ENCODE measurements around the gene MPDU1. TPM values are rescaled to one million over a fixed set of nuclear protein-coding genes. Genes with fewer than 3 reads are reported as not detected.

MPDU1 gene
- total RNA-seq, 2 experiments from 2014 or later, result 50.9 to 51.4 TPM

GRCh38 chr17:7562208-7562605, 21.4 kb upstream of the MPDU1 start:
- peaks cover 51% of the 10 kb centered on the region for H3K4me1 Mint-ChIP-seq (ENCODE audit: low read depth)
- peak; percentile 6 for ATAC-seq

GRCh38 chr17:7563115-7563869, 20.4 kb upstream of the MPDU1 start:
- CTCF ChIA-PET, result interaction anchor here (6.3 kb wide), 1 partner anchor 41 kb away, joined by 165 read pairs; no protein-coding TSS in a partner anchor
- no peaks in the 10 kb centered on the region for H3K9me3 Mint-ChIP-seq
- ATAC-seq, result no peak

More at GRCh38 chr17:7562208-7562605, 21.4 kb upstream of the MPDU1 start:
- ChIA-PET POLR2A (interaction anchor here (1.0 to 5.3 kb wide), 11 partner anchors 11 to 226 kb away, joined by 3 to 100 read pairs (median 11); partner anchors contain the start of genes ACAP1, POLR2A, TNFSF12 and TP53), CTCF (interaction anchor here (0.8 to 7.9 kb wide), 9 partner anchors 9 to 213 kb away, joined by 4 to 186 read pairs (median 24); partner anchors contain the start of genes MPDU1, TMEM102, TNFSF12 and TP53)
- H3K27ac Mint-ChIP-seq, result peak overlapping the region; percentile 90
- H3K9me3 Mint-ChIP-seq, result no peaks in the 10 kb centered on the region
- H3K4me3 Mint-ChIP-seq, result peak overlapping the region; percentile 85
- DNase-seq, result peak; percentile 41
- H3K36me3 Mint-ChIP-seq (ENCODE audit: low read depth), result peaks cover 39% of the 10 kb centered on the region
- no peaks in the 10 kb centered on the region for H3K27me3 Mint-ChIP-seq
- TF ChIP-seq CTCF (IDR thresholded peaks at IDR 0.05), result no peak
- intact Hi-C loops (cut with micrococcal nuclease), result loop anchor here (5.0 to 10.0 kb wide), 3 partner anchors 40 to 207 kb away; partner anchors contain the start of genes FGF11, KCTD11, TMEM102 and TMEM95

GRCh38 chr17:7569571-7569970, 14.1 kb upstream of the MPDU1 start:
- no peaks in the 10 kb centered on the region for H3K9me3 Mint-ChIP-seq
- ChIA-PET CTCF (interaction anchor here (0.9 to 3.5 kb wide), 5 partner anchors 8 to 133 kb away, joined by 3 to 28 read pairs (median 3); partner anchors contain the start of gene SENP3), POLR2A (interaction anchor here (1.0 to 12.0 kb wide), 4 partner anchors 8 to 260 kb away, joined by 3 to 195 read pairs (median 53); partner anchors contain the start of genes CD68, MPDU1, SENP3 and SOX15)
- H3K36me3 Mint-ChIP-seq (ENCODE audit: low read depth), result peaks cover 66% of the 10 kb centered on the region
- no peak for TF ChIP-seq CTCF (IDR thresholded peaks at IDR 0.05)
- intact Hi-C loops (cut with micrococcal nuclease), result loop anchor here (10.0 kb wide), 1 partner anchor 215 kb away; the partner anchor contains the start of genes KCTD11 and TMEM95
- DNase-seq (no peak), ATAC-seq (no peak)
- no peak overlapping the region for H3K4me3 Mint-ChIP-seq
- peaks cover 1% of the 10 kb centered on the region for H3K27me3 Mint-ChIP-seq
- peak overlapping the region; percentile 6 for H3K27ac Mint-ChIP-seq
- H3K4me1 Mint-ChIP-seq (ENCODE audit: low read depth), result peaks cover 21% of the 10 kb centered on the region

More at GRCh38 chr17:7563115-7563869, 20.4 kb upstream of the MPDU1 start:
- TF ChIP-seq CTCF (IDR thresholded peaks at IDR 0.05), result no peak
- peaks cover 44% of the 10 kb centered on the region for H3K36me3 Mint-ChIP-seq (ENCODE audit: low read depth)
- H3K4me1 Mint-ChIP-seq (ENCODE audit: low read depth), result peaks cover 48% of the 10 kb centered on the region
- intact Hi-C loops (cut with micrococcal nuclease), result loop anchor here (5.0 to 10.0 kb wide), 3 partner anchors 41 to 208 kb away; partner anchors contain the start of genes FGF11, KCTD11, TMEM102 and TMEM95
- H3K4me3 Mint-ChIP-seq, result peak overlapping the region; percentile 85
- no peak overlapping the region for H3K27ac Mint-ChIP-seq
- no peak for DNase-seq
- POLR2A ChIA-PET, result interaction anchor here (0.6 to 5.3 kb wide), 5 partner anchors 10 to 127 kb away, joined by 3 to 100 read pairs (median 3); no protein-coding TSS in a partner anchor
- H3K27me3 Mint-ChIP-seq, result no peaks in the 10 kb centered on the region

- H3K4me1 Mint-ChIP-seq (ENCODE audit: low read depth), result peaks cover 28% of the 10 kb centered on the region
- H3K27ac Mint-ChIP-seq, result peak overlapping the region; percentile 79
- peaks cover 1% of the 10 kb centered on the region for H3K27me3 Mint-ChIP-seq
- no peak for TF ChIP-seq CTCF (IDR thresholded peaks at IDR 0.05)
- ATAC-seq, result no peak
- H3K4me3 Mint-ChIP-seq, result no peak overlapping the region
- ChIA-PET POLR2A (interaction anchor here (0.9 to 12.0 kb wide), 5 partner anchors 9 to 257 kb away, joined by 5 to 195 read pairs (median 71); partner anchors contain the start of genes CD68, MPDU1, SENP3 and SOX15), CTCF (interaction anchor here (0.9 to 3.5 kb wide), 5 partner anchors 9 to 134 kb away, joined by 3 to 28 read pairs (median 4); partner anchors contain the start of genes SENP3 and TP53)
- DNase-seq, result no peak
- H3K36me3 Mint-ChIP-seq (ENCODE audit: low read depth), result peaks cover 68% of the 10 kb centered on the region
- intact Hi-C loops (cut with micrococcal nuclease), result loop anchor here (10.0 kb wide), 1 partner anchor 284 kb away; the partner anchor contains the start of genes CYB5D1, NAA38 and TMEM88
- no peaks in the 10 kb centered on the region for H3K9me3 Mint-ChIP-seq
These were observed 13.3 kb upstream of the MPDU1 start for GRCh38 chr17:7570351-7570750.

All from activated CD8-positive, alpha-beta T cell treated with anti-CD3 and anti-CD28 coated beads for 36 hours (primary cell).